Left cardiac atrium (tissue), 4 donors: ENCODE results near the gene VMA21. TPM values are rescaled to one million over a fixed set of nuclear protein-coding genes. Genes with fewer than 3 reads are reported as not detected.

Experiments
- ATAC-seq, 2 donors: fragments of 200-7000 bp; cut with Tn5 transposase; one replicate each; pipeline ENCODE4 v1.9.1; 2020; ENCODE audit warnings: mild to moderate bottlenecking in 2 of 2, moderate library complexity in 2 of 2
- DNase-seq: peaks from one replicate; pipeline ENCODE4 v3.0.0-alpha.2; 2020
- intact Hi-C, 2 donors: fragments of 100-400 bp; cut with DNase I; formaldehyde crosslinking; loops; one replicate each; pipeline versions ENCODE4 v1.14.1 to v1.15.1; 2022 to 2023
- total RNA-seq, 2 donors: library from RNA; stranded (reverse); fragmentation: NEBNext Ultra II Directional; extraction: Animal tissue kit (Norgen Biotek cat#: 25700); gene quantifications; one replicate each; pipeline ENCODE4 v1.2.1, GENCODE V29; 2021
- donor health status: DM: no; HTN: yes; CAD: no.
- donor health status: DM: no; HTN: yes; CAD: no; lungs with severe emphysema.
- donor health status: DM: yes; HTN: yes; CAD: no.
- donor health status: Dilated cardiomyopathy.

The VMA21 gene
- total RNA-seq, 2 donors from 2014 or later: 22.6 to 25.4 TPM

DNA sequence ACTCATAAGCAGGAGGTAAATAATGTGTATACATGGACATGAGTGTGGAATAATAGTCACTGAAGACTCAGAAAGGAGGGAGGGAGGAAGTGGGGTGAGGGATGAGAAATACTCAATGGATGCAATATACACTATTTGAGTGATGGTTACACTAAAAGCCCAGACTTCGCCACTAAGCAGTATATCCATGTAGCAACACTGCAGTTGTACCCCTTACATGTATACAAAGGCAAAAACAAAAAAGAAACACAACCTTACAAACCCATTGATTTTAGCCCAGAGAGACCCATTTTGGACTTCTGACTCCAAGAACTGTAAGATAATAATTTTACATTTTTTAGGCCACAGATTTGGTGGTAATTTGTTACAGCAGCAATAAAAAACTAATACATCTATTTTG, 51.5 kb downstream of the VMA21 start:
- ATAC-seq (no peak), DNase-seq (no peak)
- intact Hi-C loops: no loop called here

DNA sequence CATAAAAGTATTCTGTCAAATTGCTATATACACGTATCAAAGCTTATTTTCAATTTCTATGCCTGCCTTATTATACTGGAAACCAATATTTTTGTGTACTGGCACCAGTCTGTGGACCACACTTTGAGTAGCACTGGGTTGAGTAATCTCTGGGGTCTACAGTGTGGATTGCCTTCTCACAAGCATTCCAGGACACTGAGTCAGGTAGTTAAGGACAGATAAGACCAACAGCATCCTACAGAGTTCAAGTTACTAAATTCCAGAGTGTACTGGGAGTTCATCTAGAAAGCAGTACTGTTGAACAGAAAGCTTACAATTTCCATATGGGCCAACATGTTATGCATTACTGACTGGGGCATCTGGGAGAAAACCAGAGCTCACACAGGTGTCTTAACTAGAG, 61.8 kb downstream of the VMA21 start:
- DNase-seq (no peak), ATAC-seq (no peak)
- intact Hi-C loops: no loop called here

Other genes with a start within 250 kb of the VMA21 start
- not detected for gene GPR50, start 220.6 kb upstream of the VMA21 start, total RNA-seq
- not detected for gene PASD1, start 166.5 kb downstream of the VMA21 start, total RNA-seq